NCI-H146 treated with DMSO at 0.1 percent for 48 hours (cell line): ENCODE measurements around the gene CORO1C.

Source experiments
- DNase-seq: peaks from one replicate; lab custom pipeline; 2025; ENCODE audit not compliant: unreplicated experiment; lab: John Stamatoyannopoulos, UW

CORO1C gene

GRCh38 chr12:108700833-108701541 is 30.3 kb downstream of the CORO1C start:
- DNase-seq: no peak

GRCh38 chr12:108699955-108700563 is 31.3 kb downstream of the CORO1C start:
- no peak for DNase-seq

GRCh38 chr12:108697905-108698304 is 33.4 kb downstream of the CORO1C start:
- no peak for DNase-seq

- no peak for DNase-seq
These were observed 34.4 kb downstream of the CORO1C start for GRCh38 chr12:108696996-108697290.

GRCh38 chr12:108696111-108696995 is 35.0 kb downstream of the CORO1C start:
- DNase-seq: no peak

GRCh38 chr12:108694812-108695278 is 36.5 kb downstream of the CORO1C start:
- DNase-seq: no peak

- no peak for DNase-seq
These were observed 37.6 kb downstream of the CORO1C start for GRCh38 chr12:108693751-108694150.

- no peak for DNase-seq
These were observed 38.1 kb downstream of the CORO1C start for GRCh38 chr12:108693186-108693730.

GRCh38 chr12:108691998-108692808 is 39.1 kb downstream of the CORO1C start:
- peak; percentile 38 for DNase-seq

GRCh38 chr12:108691175-108691997 is 39.9 kb downstream of the CORO1C start:
- peak; percentile 87 for DNase-seq

GRCh38 chr12:108690542-108691174 is 40.7 kb downstream of the CORO1C start:
- peak; percentile 9 for DNase-seq

GRCh38 chr12:108690191-108690518 is 41.2 kb downstream of the CORO1C start:
- DNase-seq: no peak

- DNase-seq: peak; percentile 44
These were observed 41.8 kb downstream of the CORO1C start for GRCh38 chr12:108689314-108690190.

GRCh38 chr12:108686780-108687179 is 44.5 kb downstream of the CORO1C start:
- no peak for DNase-seq

- no peak for DNase-seq
These were observed 45.7 kb downstream of the CORO1C start for GRCh38 chr12:108685469-108686260.

GRCh38 chr12:108683906-108684556 is 47.3 kb downstream of the CORO1C start:
- no peak for DNase-seq

- DNase-seq: no peak
These were observed 50.0 kb downstream of the CORO1C start for GRCh38 chr12:108681317-108681716.
